ENCODE measurements around the gene SLC38A9. TPM values are rescaled to one million over a fixed set of nuclear protein-coding genes. Genes with fewer than 3 reads are reported as not detected.
A peak's percentile ranks its signal among the peaks of the same experiment; 100 is the strongest.
"Not testable (repeated sequence)": the region's sequence is repeated elsewhere in the genome, so short reads cannot be mapped to it uniquely, and the experiment has no call there.

The SLC38A9 gene
- polyA plus RNA-seq, 6 donors from 2014 or later = 13.2 to 17.7 (median 15.2) TPM

- DNase-seq (no peak), ATAC-seq (ENCODE audit: low read depth in 2 of 2) (no peak)
- Mint-ChIP-seq H3K4me1 (peaks cover 9 to 21% (median 19%) of the 10 kb centered on the region in 3 donors), H3K9me3 (no peaks in the 10 kb centered on the region), H3K27me3 (no peaks in the 10 kb centered on the region), H3K4me3 (no peak overlapping the region), H3K36me3 (peaks cover 0 to 4% of the 10 kb centered on the region in 2 donors), H3K27ac (peak overlapping the region in 2 of 6 donors; percentile 18 to 49)
Measured at GRCh38 chr5:55699041-55699688, 13.0 kb downstream of the SLC38A9 start.

GRCh38 chr5:55696704-55697103, 15.4 kb downstream of the SLC38A9 start:
- not testable (repeated sequence) for H3K9me3 Mint-ChIP-seq; ATAC-seq (ENCODE audit: low read depth in 2 of 2)

DNA sequence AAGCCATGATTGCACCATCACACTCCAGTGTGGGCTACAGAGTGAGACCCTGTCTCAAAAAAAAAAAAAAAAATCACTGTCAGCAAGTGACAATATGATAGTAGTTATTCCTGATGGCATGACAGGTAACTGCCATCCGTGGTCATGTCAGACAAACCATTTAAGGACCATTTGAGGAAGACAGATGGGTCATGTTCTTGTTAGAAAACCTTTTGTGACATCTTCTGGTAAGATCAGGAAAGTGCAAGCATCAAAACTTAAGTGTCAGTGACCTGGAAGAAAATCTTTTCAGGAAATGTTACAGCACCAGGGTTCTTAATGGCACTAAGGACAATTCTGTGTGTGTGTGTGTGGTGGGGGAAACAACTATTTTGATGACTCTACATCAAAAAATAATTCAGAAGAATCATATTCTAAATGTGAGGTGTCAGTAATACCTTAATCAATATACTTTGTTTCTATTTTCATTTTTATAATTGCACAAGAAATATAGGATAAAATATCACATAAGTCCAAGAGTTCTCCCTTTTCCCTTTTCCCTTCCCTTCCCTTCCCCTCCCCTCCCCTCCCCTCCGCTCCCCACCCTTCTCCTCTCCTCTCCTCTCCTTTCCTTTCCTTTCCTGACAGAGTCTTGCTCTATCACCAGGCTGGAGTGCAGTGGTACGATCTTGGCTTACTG, 17.8 kb downstream of the SLC38A9 start:
- Mint-ChIP-seq H3K4me3 (no peak overlapping the region), H3K36me3 (no peaks in the 10 kb centered on the region), H3K4me1 (peaks cover 0 to 10% (median 0%) of the 10 kb centered on the region in 3 donors), H3K27ac (peak overlapping the region in 3 of 6 donors; percentile 38 to 89 (median 66)), H3K9me3 (no peaks in the 10 kb centered on the region), H3K27me3 (no peaks in the 10 kb centered on the region)
- DNase-seq (no peak), ATAC-seq (ENCODE audit: low read depth in 2 of 2) (no peak)

More at GRCh38 chr5:55696704-55697103, 15.4 kb downstream of the SLC38A9 start:
- DNase-seq, H3K27me3 Mint-ChIP-seq, H3K36me3 Mint-ChIP-seq, H3K4me3 Mint-ChIP-seq, H3K27ac Mint-ChIP-seq: not testable (repeated sequence)
- peaks cover 4 to 22% (median 9%) of the 10 kb centered on the region in 3 donors for H3K4me1 Mint-ChIP-seq

- H3K27ac Mint-ChIP-seq = no peak overlapping the region
- peaks cover 0 to 4% of the 10 kb centered on the region in 2 donors for H3K36me3 Mint-ChIP-seq
- H3K4me1 Mint-ChIP-seq = peaks cover 0 to 9% (median 0%) of the 10 kb centered on the region in 3 donors
- H3K4me3 Mint-ChIP-seq = no peak overlapping the region
- DNase-seq = no peak
- no peaks in the 10 kb centered on the region for H3K27me3 Mint-ChIP-seq
- ATAC-seq (ENCODE audit: low read depth in 2 of 2) = no peak
- H3K9me3 Mint-ChIP-seq = no peaks in the 10 kb centered on the region
Measured at GRCh38 chr5:55692509-55692908, 19.6 kb downstream of the SLC38A9 start.

- no peak for ATAC-seq (ENCODE audit: low read depth in 2 of 2)
- H3K27ac Mint-ChIP-seq = no peak overlapping the region
- H3K4me3 Mint-ChIP-seq = no peak overlapping the region
- DNase-seq = no peak
- H3K36me3 Mint-ChIP-seq = peaks cover 0 to 4% of the 10 kb centered on the region in 2 donors
- no peaks in the 10 kb centered on the region for H3K9me3 Mint-ChIP-seq
- H3K27me3 Mint-ChIP-seq = no peaks in the 10 kb centered on the region
- H3K4me1 Mint-ChIP-seq = peaks cover 0 to 9% (median 0%) of the 10 kb centered on the region in 3 donors
Measured at GRCh38 chr5:55692106-55692417, 20.1 kb downstream of the SLC38A9 start.

GRCh38 chr5:55691265-55692105, 20.6 kb downstream of the SLC38A9 start:
- ATAC-seq (ENCODE audit: low read depth in 2 of 2) (no peak), DNase-seq (peak; percentile 31)
- Mint-ChIP-seq H3K4me1 (peaks cover 0 to 9% (median 0%) of the 10 kb centered on the region in 3 donors), H3K9me3 (no peaks in the 10 kb centered on the region), H3K4me3 (no peak overlapping the region), H3K27me3 (no peaks in the 10 kb centered on the region), H3K36me3 (peaks cover 0 to 4% of the 10 kb centered on the region in 2 donors), H3K27ac (peak overlapping the region in 1 of 6 donors; percentile 47)

GRCh38 chr5:55682071-55682470, 30.1 kb downstream of the SLC38A9 start:
- no peak overlapping the region for H3K4me3 Mint-ChIP-seq
- H3K9me3 Mint-ChIP-seq = no peaks in the 10 kb centered on the region
- ATAC-seq (ENCODE audit: low read depth in 2 of 2) = no peak
- H3K27me3 Mint-ChIP-seq = no peaks in the 10 kb centered on the region
- no peaks in the 10 kb centered on the region for H3K36me3 Mint-ChIP-seq
- no peak for DNase-seq
- no peaks in the 10 kb centered on the region for H3K4me1 Mint-ChIP-seq
- H3K27ac Mint-ChIP-seq = no peak overlapping the region

DNA sequence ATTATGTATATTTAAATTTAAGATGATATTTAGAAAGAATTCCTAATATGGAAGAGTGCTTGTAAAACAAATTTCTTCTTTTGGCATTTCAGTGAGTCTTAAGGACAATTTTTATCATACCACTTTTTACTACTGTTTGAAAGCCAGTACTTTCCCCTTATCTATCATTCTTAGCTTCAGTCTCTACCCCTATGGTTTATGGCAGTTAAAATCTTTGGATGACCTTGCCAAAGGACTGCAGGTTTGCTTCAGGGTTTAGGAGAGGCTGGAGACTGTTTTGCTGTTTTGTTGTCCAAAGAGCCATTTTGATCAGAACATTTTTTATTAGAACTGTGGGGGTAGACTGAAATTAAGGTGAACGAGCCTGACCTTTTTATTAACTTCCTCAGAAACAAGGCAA, 30.8 kb downstream of the SLC38A9 start:
- no peaks in the 10 kb centered on the region for H3K27me3 Mint-ChIP-seq
- H3K27ac Mint-ChIP-seq = peak overlapping the region in 1 of 6 donors; percentile 38
- no peaks in the 10 kb centered on the region for H3K4me1 Mint-ChIP-seq

DNA sequence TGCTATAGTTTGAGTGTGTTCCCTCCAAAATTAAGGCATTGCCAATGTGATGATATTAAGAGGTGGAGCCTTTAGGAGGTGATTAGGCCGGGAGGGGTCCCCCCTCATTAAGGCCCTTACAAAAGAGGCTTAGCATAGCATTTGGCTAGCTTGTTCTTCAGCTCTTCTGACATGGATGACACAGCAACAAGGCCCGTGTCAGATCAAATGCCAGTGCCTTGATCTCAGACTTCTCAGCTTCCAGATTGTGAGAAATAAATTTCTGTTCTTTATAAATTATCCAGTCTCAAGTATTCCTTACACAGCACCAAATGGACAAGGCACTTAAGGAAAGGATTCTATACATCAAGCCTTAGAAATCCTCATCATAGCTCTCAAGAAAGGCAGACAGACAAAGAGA, 31.8 kb downstream of the SLC38A9 start:
- ATAC-seq (ENCODE audit: low read depth in 2 of 2) (no peak), DNase-seq (no peak)
- Mint-ChIP-seq H3K27ac (no peak overlapping the region), H3K9me3 (no peaks in the 10 kb centered on the region), H3K27me3 (no peaks in the 10 kb centered on the region), H3K4me3 (no peak overlapping the region), H3K4me1 (no peaks in the 10 kb centered on the region), H3K36me3 (no peaks in the 10 kb centered on the region)

More for the DNA sequence above, 30.8 kb downstream of the SLC38A9 start:
- ATAC-seq (ENCODE audit: low read depth in 2 of 2) (no peak), DNase-seq (no peak)
- H3K9me3 Mint-ChIP-seq = no peaks in the 10 kb centered on the region
- no peaks in the 10 kb centered on the region for H3K36me3 Mint-ChIP-seq
- H3K4me3 Mint-ChIP-seq = no peak overlapping the region

DNA sequence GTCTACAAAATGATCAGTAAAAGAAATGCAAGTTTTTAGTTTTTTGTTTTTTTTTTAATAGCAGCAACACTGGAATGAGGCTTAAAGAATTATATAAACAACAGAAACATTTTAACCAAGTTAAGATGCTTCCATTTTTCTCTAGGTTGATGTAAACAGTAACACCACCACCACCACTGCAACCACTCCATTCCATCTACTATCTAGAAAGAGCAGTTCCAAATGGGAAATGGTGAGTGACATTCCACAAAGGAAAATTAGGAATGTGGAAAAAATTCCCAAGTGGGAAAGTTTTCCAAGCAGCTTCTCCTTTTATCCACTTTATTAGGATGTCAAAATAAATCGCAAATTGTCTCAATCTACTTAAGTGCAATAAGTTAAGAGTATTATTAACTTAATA, 32.6 kb downstream of the SLC38A9 start:
- Mint-ChIP-seq H3K4me3 (no peak overlapping the region), H3K4me1 (no peaks in the 10 kb centered on the region), H3K9me3 (no peaks in the 10 kb centered on the region), H3K27ac (no peak overlapping the region), H3K36me3 (no peaks in the 10 kb centered on the region), H3K27me3 (no peaks in the 10 kb centered on the region)
- DNase-seq = no peak
- no peak for ATAC-seq (ENCODE audit: low read depth in 2 of 2)

GRCh38 chr5:55675119-55675518, 37.0 kb downstream of the SLC38A9 start:
- no peak for ATAC-seq (ENCODE audit: low read depth in 2 of 2)
- no peaks in the 10 kb centered on the region for H3K27me3 Mint-ChIP-seq
- peaks cover 0 to 6% of the 10 kb centered on the region in 2 donors for H3K36me3 Mint-ChIP-seq
- no peaks in the 10 kb centered on the region for H3K4me1 Mint-ChIP-seq
- no peaks in the 10 kb centered on the region for H3K9me3 Mint-ChIP-seq
- DNase-seq = no peak
- H3K27ac Mint-ChIP-seq = no peak overlapping the region
- H3K4me3 Mint-ChIP-seq = no peak overlapping the region

- no peaks in the 10 kb centered on the region for H3K27me3 Mint-ChIP-seq
- no peak for ATAC-seq (ENCODE audit: low read depth in 2 of 2)
- H3K9me3 Mint-ChIP-seq = no peaks in the 10 kb centered on the region
- DNase-seq = no peak
- no peak overlapping the region for H3K4me3 Mint-ChIP-seq
- H3K4me1 Mint-ChIP-seq = peaks cover 0 to 2% (median 0%) of the 10 kb centered on the region in 3 donors
- H3K36me3 Mint-ChIP-seq = peaks cover 0 to 6% of the 10 kb centered on the region in 2 donors
- H3K27ac Mint-ChIP-seq = no peak overlapping the region
Measured at GRCh38 chr5:55674340-55674739, 37.8 kb downstream of the SLC38A9 start.

DNA sequence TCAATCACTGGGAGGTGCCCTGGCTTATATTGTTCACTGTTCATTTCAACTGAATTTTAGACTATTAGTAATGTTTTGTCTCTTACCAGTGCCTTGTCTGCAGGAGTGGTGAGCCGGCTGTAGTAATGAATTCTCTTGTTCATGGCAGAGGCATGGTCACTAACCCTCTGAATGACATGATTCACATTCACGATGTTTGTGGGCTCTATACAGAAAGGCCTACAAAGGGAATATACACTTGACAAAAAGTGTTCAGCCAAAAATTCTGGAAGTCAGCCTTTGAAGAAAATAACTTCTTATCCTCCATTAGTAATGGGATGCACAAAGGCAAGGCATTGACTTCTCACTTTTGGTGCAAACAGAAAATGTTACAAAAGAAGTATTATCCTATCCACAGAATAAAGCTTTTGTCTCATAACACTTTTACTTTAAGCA, 39.6 kb downstream of the SLC38A9 start:
- no peak for ATAC-seq (ENCODE audit: low read depth in 2 of 2)
- no peak overlapping the region for H3K4me3 Mint-ChIP-seq

More for the DNA sequence above, 39.6 kb downstream of the SLC38A9 start:
- H3K27me3 Mint-ChIP-seq = no peaks in the 10 kb centered on the region
- peaks cover 0 to 2% (median 0%) of the 10 kb centered on the region in 3 donors for H3K4me1 Mint-ChIP-seq
- peaks cover 0 to 10% of the 10 kb centered on the region in 2 donors for H3K36me3 Mint-ChIP-seq
- H3K9me3 Mint-ChIP-seq = no peaks in the 10 kb centered on the region
- no peak for DNase-seq
- no peak overlapping the region for H3K27ac Mint-ChIP-seq
